Measurements from ENCODE around the gene HGFAC. TPM values are rescaled to one million over a fixed set of nuclear protein-coding genes. Genes with fewer than 3 reads are reported as not detected.
A peak's percentile ranks its signal among the peaks of the same experiment; 100 is the strongest.

HGFAC gene
- total RNA-seq = 1 to 10 TPM in 1 of 7 donors, under 1 TPM in 5, not detected in 1; 0.15 to 2.1 (median 0.47) TPM
- polyA plus RNA-seq = 1 to 10 TPM in 1 of 2 donors, not detected in 1; 1.1 TPM
- long read RNA-seq, donor 1, partial matches to known transcripts = 2 of 4 reads
- long read RNA-seq, donor 1, other reads (novel, unspliced or antisense) = 2 of 4 reads
- long read RNA-seq, donor 2 = 0 reads
- long read RNA-seq, donor 3 = 0 reads

- H3K9me3 ChIP-seq = no peaks in the 10 kb centered on the region
- 60 to 75% (median 71%) methylated on average over 19 to 27 of the region's 27 CpGs for WGBS, 3 donors
- DNase-seq = peak in 1 of 5 donors; percentile 15
- H3K4me1 ChIP-seq (ENCODE audit: insufficient read depth) = peaks cover 3% of the 10 kb centered on the region
- intact Hi-C loops (cut with DNase I) = loop anchor here in 3 of 4 donors (5.0 to 10.0 kb wide), 4 partner anchors 97 to 337 kb away; no protein-coding TSS in a partner anchor
- no peak for TF ChIP-seq EP300 (IDR thresholded peaks at IDR 0.05)
- TF ChIP-seq POLR2A (IDR thresholded peaks at IDR 0.05) = no peak
- no peak for TF ChIP-seq CTCF (IDR thresholded peaks at IDR 0.05)
- no peaks in the 10 kb centered on the region for H3K36me3 ChIP-seq
- H3K4me3 ChIP-seq = no peak within 1 kb of the TSS
- no peaks in the 10 kb centered on the region for H3K27me3 ChIP-seq
- H3K27ac ChIP-seq = no peak within 1 kb of the TSS
Measured at GRCh38 chr4:3441501-3442459, at the start of gene HGFAC. TSS of gene HGFAC (plus strand) at chr4:3441968. CDS start at chr4:3442002, 34 bp downstream.

GRCh38 chr4:3392321-3392720 is 49.4 kb upstream of the HGFAC start:
- Histone ChIP-seq H3K4me1 (ENCODE audit: insufficient read depth) (peaks cover 6% of the 10 kb centered on the region), H3K27ac (no peak overlapping the region), H3K27me3 (no peaks in the 10 kb centered on the region), H3K9me3 (no peaks in the 10 kb centered on the region), H3K4me3 (no peak overlapping the region), H3K36me3 (no peaks in the 10 kb centered on the region)
- intact Hi-C loops (cut with DNase I) = no loop called here
- no peak for TF ChIP-seq EP300 (IDR thresholded peaks at IDR 0.05)
- TF ChIP-seq POLR2A (IDR thresholded peaks at IDR 0.05) = no peak
- no peak for TF ChIP-seq CTCF (IDR thresholded peaks at IDR 0.05)
- 82 to 92% (median 83%) methylated on average over 4 of the region's 4 CpGs for WGBS, 3 donors
- no peak for DNase-seq

- intact Hi-C loops (cut with DNase I) = no loop called here
- WGBS, 3 donors = 70 to 84% (median 75%) methylated on average over 8 of the region's 8 CpGs
- Histone ChIP-seq H3K4me1 (ENCODE audit: insufficient read depth) (peaks cover 3% of the 10 kb centered on the region), H3K4me3 (no peak overlapping the region), H3K36me3 (no peaks in the 10 kb centered on the region), H3K27ac (no peak overlapping the region), H3K9me3 (no peaks in the 10 kb centered on the region), H3K27me3 (no peaks in the 10 kb centered on the region)
- TF ChIP-seq EP300 (IDR thresholded peaks at IDR 0.05) (no peak), POLR2A (IDR thresholded peaks at IDR 0.05) (no peak), CTCF (IDR thresholded peaks at IDR 0.05) (no peak)
- DNase-seq = no peak
Measured at GRCh38 chr4:3393171-3393570, 48.6 kb upstream of the HGFAC start.

- WGBS, 3 donors = 77 to 99% (median 80%) methylated on average over 2 of the region's 2 CpGs
- H3K4me3 ChIP-seq = no peak overlapping the region
- TF ChIP-seq POLR2A (IDR thresholded peaks at IDR 0.05) (no peak), EP300 (IDR thresholded peaks at IDR 0.05) (no peak), CTCF (IDR thresholded peaks at IDR 0.05) (no peak)
- no peaks in the 10 kb centered on the region for H3K27me3 ChIP-seq
- intact Hi-C loops (cut with DNase I) = no loop called here
- no peak for DNase-seq
- no peaks in the 10 kb centered on the region for H3K9me3 ChIP-seq
- no peaks in the 10 kb centered on the region for H3K36me3 ChIP-seq
- H3K27ac ChIP-seq = no peak overlapping the region
- no peaks in the 10 kb centered on the region for H3K4me1 ChIP-seq (ENCODE audit: insufficient read depth)
Measured at GRCh38 chr4:3396600-3396999, 45.2 kb upstream of the HGFAC start.

All from ovary (tissue), 10 donors.